ENCODE measurements around the gene KPTN.

The KPTN gene

GRCh38 chr19:47471381-47471732 is 12.7 kb downstream of the KPTN start:
- Histone ChIP-seq H3K27ac (no peak overlapping the region), H3K9me3 (ENCODE audit: low read depth, low read length) (no peaks in the 10 kb centered on the region), H3K4me3 (peak overlapping the region; percentile 73), H3K9ac (ENCODE audit: insufficient read length) (no peak overlapping the region), H3K36me3 (ENCODE audit: insufficient read depth, low read length) (no peaks in the 10 kb centered on the region)
- TF ChIP-seq FOXP2 (optimal IDR thresholded peaks at IDR 0.05; ENCODE audit: control extremely low read depth, extremely low read length, insufficient read depth) (no peak), EZH2 (IDR thresholded peaks at IDR 0.05) (no peak), POLR2AphosphoS5 (IDR thresholded peaks at IDR 0.05; ENCODE audit: borderline replicate concordance, low read depth, low read length) (no peak)
- no peak for DNase-seq (ENCODE audit: low read depth, low spot score)

GRCh38 chr19:47470447-47471195 is 13.4 kb downstream of the KPTN start:
- Histone ChIP-seq H3K9ac (ENCODE audit: insufficient read length) (no peak overlapping the region), H3K9me3 (ENCODE audit: low read depth, low read length) (no peaks in the 10 kb centered on the region), H3K4me3 (no peak overlapping the region; the same call in 1 of the 2 replicates), H3K36me3 (ENCODE audit: insufficient read depth, low read length) (no peaks in the 10 kb centered on the region), H3K27ac (no peak overlapping the region)
- no peak for TF ChIP-seq FOXP2 (optimal IDR thresholded peaks at IDR 0.05; ENCODE audit: control extremely low read depth, extremely low read length, insufficient read depth)
- TF ChIP-seq POLR2AphosphoS5 (IDR thresholded peaks at IDR 0.05; ENCODE audit: borderline replicate concordance, low read depth, low read length): no peak
- no peak for TF ChIP-seq EZH2 (IDR thresholded peaks at IDR 0.05)
- no peak for DNase-seq (ENCODE audit: low read depth, low spot score)

- no peak overlapping the region for H3K4me3 ChIP-seq
- no peaks in the 10 kb centered on the region for H3K36me3 ChIP-seq (ENCODE audit: insufficient read depth, low read length)
- no peaks in the 10 kb centered on the region for H3K9me3 ChIP-seq (ENCODE audit: low read depth, low read length)
- no peak overlapping the region for H3K27ac ChIP-seq
- no peak for DNase-seq (ENCODE audit: low read depth, low spot score)
- TF ChIP-seq POLR2AphosphoS5 (IDR thresholded peaks at IDR 0.05; ENCODE audit: borderline replicate concordance, low read depth, low read length): no peak
- no peak for TF ChIP-seq FOXP2 (optimal IDR thresholded peaks at IDR 0.05; ENCODE audit: control extremely low read depth, extremely low read length, insufficient read depth)
- TF ChIP-seq EZH2 (IDR thresholded peaks at IDR 0.05): no peak
- H3K9ac ChIP-seq (ENCODE audit: insufficient read length): no peak overlapping the region
Observed at GRCh38 chr19:47469719-47470118, 14.3 kb downstream of the KPTN start.

GRCh38 chr19:47469363-47469700 is 14.7 kb downstream of the KPTN start:
- Histone ChIP-seq H3K36me3 (ENCODE audit: insufficient read depth, low read length) (no peaks in the 10 kb centered on the region), H3K9me3 (ENCODE audit: low read depth, low read length) (no peaks in the 10 kb centered on the region), H3K4me3 (no peak overlapping the region), H3K27ac (no peak overlapping the region), H3K9ac (ENCODE audit: insufficient read length) (no peak overlapping the region)
- TF ChIP-seq POLR2AphosphoS5 (IDR thresholded peaks at IDR 0.05; ENCODE audit: borderline replicate concordance, low read depth, low read length) (no peak), EZH2 (IDR thresholded peaks at IDR 0.05) (no peak), FOXP2 (optimal IDR thresholded peaks at IDR 0.05; ENCODE audit: control extremely low read depth, extremely low read length, insufficient read depth) (no peak)
- no peak for DNase-seq (ENCODE audit: low read depth, low spot score)

GRCh38 chr19:47467914-47468313 is 16.1 kb downstream of the KPTN start:
- H3K27ac ChIP-seq: no peak overlapping the region
- TF ChIP-seq EZH2 (IDR thresholded peaks at IDR 0.05) (no peak), POLR2AphosphoS5 (IDR thresholded peaks at IDR 0.05; ENCODE audit: borderline replicate concordance, low read depth, low read length) (no peak), FOXP2 (optimal IDR thresholded peaks at IDR 0.05; ENCODE audit: control extremely low read depth, extremely low read length, insufficient read depth) (no peak)
- no peaks in the 10 kb centered on the region for H3K36me3 ChIP-seq (ENCODE audit: insufficient read depth, low read length)
- no peak for DNase-seq (ENCODE audit: low read depth, low spot score)
- no peak overlapping the region for H3K9ac ChIP-seq (ENCODE audit: insufficient read length)
- no peaks in the 10 kb centered on the region for H3K9me3 ChIP-seq (ENCODE audit: low read depth, low read length)
- H3K4me3 ChIP-seq: no peak overlapping the region

GRCh38 chr19:47465957-47466356 is 18.1 kb downstream of the KPTN start:
- DNase-seq (ENCODE audit: low read depth, low spot score): no peak
- TF ChIP-seq EZH2 (IDR thresholded peaks at IDR 0.05) (no peak), FOXP2 (optimal IDR thresholded peaks at IDR 0.05; ENCODE audit: control extremely low read depth, extremely low read length, insufficient read depth) (no peak), POLR2AphosphoS5 (IDR thresholded peaks at IDR 0.05; ENCODE audit: borderline replicate concordance, low read depth, low read length) (no peak)
- H3K36me3 ChIP-seq (ENCODE audit: insufficient read depth, low read length): no peaks in the 10 kb centered on the region
- H3K4me3 ChIP-seq: no peak overlapping the region
- no peaks in the 10 kb centered on the region for H3K9me3 ChIP-seq (ENCODE audit: low read depth, low read length)
- no peak overlapping the region for H3K27ac ChIP-seq
- H3K9ac ChIP-seq (ENCODE audit: insufficient read length): no peak overlapping the region

- Histone ChIP-seq H3K9me3 (ENCODE audit: low read depth, low read length) (no peaks in the 10 kb centered on the region), H3K27ac (no peak overlapping the region), H3K36me3 (ENCODE audit: insufficient read depth, low read length) (no peaks in the 10 kb centered on the region), H3K4me3 (no peak overlapping the region), H3K9ac (ENCODE audit: insufficient read length) (no peak overlapping the region)
- DNase-seq (ENCODE audit: low read depth, low spot score): no peak
- TF ChIP-seq EZH2 (IDR thresholded peaks at IDR 0.05) (no peak), POLR2AphosphoS5 (IDR thresholded peaks at IDR 0.05; ENCODE audit: borderline replicate concordance, low read depth, low read length) (no peak), FOXP2 (optimal IDR thresholded peaks at IDR 0.05; ENCODE audit: control extremely low read depth, extremely low read length, insufficient read depth) (no peak)
Observed at GRCh38 chr19:47464675-47465419, 19.2 kb downstream of the KPTN start.

GRCh38 chr19:47461876-47462275 is 22.1 kb downstream of the KPTN start:
- no peak for DNase-seq (ENCODE audit: low read depth, low spot score)
- Histone ChIP-seq H3K27ac (no peak overlapping the region), H3K4me3 (no peak overlapping the region), H3K9me3 (ENCODE audit: low read depth, low read length) (no peaks in the 10 kb centered on the region), H3K36me3 (ENCODE audit: insufficient read depth, low read length) (no peaks in the 10 kb centered on the region), H3K9ac (ENCODE audit: insufficient read length) (no peak overlapping the region)
- TF ChIP-seq FOXP2 (optimal IDR thresholded peaks at IDR 0.05; ENCODE audit: control extremely low read depth, extremely low read length, insufficient read depth): no peak
- no peak for TF ChIP-seq POLR2AphosphoS5 (IDR thresholded peaks at IDR 0.05; ENCODE audit: borderline replicate concordance, low read depth, low read length)
- no peak for TF ChIP-seq EZH2 (IDR thresholded peaks at IDR 0.05)
